Hepatocyte (in vitro differentiated cells): ENCODE results near the gene FLVCR1. TPM values are rescaled to one million over a fixed set of nuclear protein-coding genes. Genes with fewer than 3 reads are reported as not detected.

Source experiments
- DNase-seq: peaks from one replicate; pipeline ENCODE4 v3.0.0-alpha.2; 2016; ENCODE audit warnings: low spot score
- H2AFZ ChIP-seq: fragments of 200-600 bp; sonication (generic); 2 replicates; pipeline ENCODE4 v1.6.0; 2016; ENCODE audit warnings: antibody characterized with exemption, mild to moderate bottlenecking
- H3K27ac ChIP-seq: fragments of 200-600 bp; sonication (generic); 2 replicates; pipeline ENCODE4 v1.5.1; 2016; ENCODE audit warnings: mild to moderate bottlenecking
- H3K27me3 ChIP-seq: fragments of 200-600 bp; sonication (generic); 2 replicates; pipeline ENCODE4 v1.6.1; 2016
- H3K36me3 ChIP-seq: fragments of 200-600 bp; sonication (generic); replicated peaks from 2 replicates; pipeline ENCODE4 v1.5.1; 2016; ENCODE audit warnings: low read depth; ENCODE audit not compliant: insufficient read depth
- H3K4me1 ChIP-seq: fragments of 200-600 bp; sonication (generic); 2 replicates; pipeline ENCODE4 v1.5.1; 2016; ENCODE audit warnings: mild to moderate bottlenecking, moderate library complexity; ENCODE audit not compliant: insufficient read depth
- H3K4me2 ChIP-seq: fragments of 200-600 bp; sonication (generic); 2 replicates; pipeline ENCODE4 v1.6.0; 2016
- H3K4me3 ChIP-seq: fragments of 200-600 bp; sonication (generic); 2 replicates; pipeline ENCODE4 v1.5.1; 2016; ENCODE audit warnings: mild to moderate bottlenecking
- H3K79me2 ChIP-seq: fragments of 200-600 bp; sonication (generic); 2 replicates; pipeline ENCODE4 v1.6.0; 2017; ENCODE audit warnings: mild to moderate bottlenecking
- H3K9me2 ChIP-seq: fragments of 200-600 bp; sonication (generic); replicated peaks from 2 replicates; pipeline ENCODE4 v1.6.0; 2017; ENCODE audit warnings: mild to moderate bottlenecking; ENCODE audit not compliant: insufficient read depth
- H3K9me3 ChIP-seq: fragments of 200-600 bp; sonication (generic); 2 replicates; pipeline ENCODE4 v1.5.1; 2016; ENCODE audit warnings: low read depth, mild to moderate bottlenecking
- H4K20me1 ChIP-seq: fragments of 200-600 bp; sonication (generic); 2 replicates; pipeline ENCODE4 v1.6.0; 2016; ENCODE audit warnings: mild to moderate bottlenecking; ENCODE audit not compliant: insufficient read depth, poor library complexity, severe bottlenecking
- CTCF ChIP-seq: fragments of 200-600 bp; sonication (generic); IDR thresholded peaks from 2 replicates; pipeline ENCODE4 v1.5.1; 2016; ENCODE audit warnings: antibody characterized with exemption, mild to moderate bottlenecking; ENCODE audit not compliant: poor library complexity
- EZH2 ChIP-seq: fragments of 200-600 bp; sonication (generic); IDR thresholded peaks from 2 replicates; pipeline ENCODE4 v1.6.1; 2016; ENCODE audit warnings: antibody characterized with exemption, mild to moderate bottlenecking, borderline replicate concordance
- EZH2phosphoT487 ChIP-seq: fragments of 200-600 bp; sonication (generic); IDR thresholded peaks from one replicate; pipeline ENCODE4 v1.6.1; 2018; ENCODE audit warnings: antibody characterized with exemption, mild to moderate bottlenecking, low read depth, moderate library complexity; ENCODE audit not compliant: unreplicated experiment, severe bottlenecking
- WGBS: methylation state at CpG from one replicate; pipeline ENCODE4 v1.1.6; 2016; ENCODE audit warnings: low lambda C conversion rate; ENCODE audit errors: missing lambda C conversion rate; 5-methylcytosine and 5-hydroxymethylcytosine counted together
- polyA plus RNA-seq: library from polyadenylated mRNA; unstranded; fragments of >200 nt; fragmentation: Nextera tagmentation; extraction: Ambion mirVana; gene quantifications from 2 replicates; pipeline ENCODE4 v1.2.1, GENCODE V29; 2016
- small RNA-seq: library from RNA; depleted of rRNA; stranded (forward); fragments of <200 nt; gene quantifications from one replicate; pipeline ENCODE3, GENCODE V24; 2014
- total RNA-seq: library from RNA; depleted of rRNA; stranded (reverse); fragments of >200 nt; gene quantifications from 2 replicates; pipeline ENCODE4 v1.2.3, GENCODE V29; 2014

FLVCR1 gene
- total and polyA plus RNA-seq, 2 experiments from 2014 or later = 9.9 to 32.5 TPM

GRCh38 chr1:212945056-212945455, 87.0 kb downstream of the FLVCR1 start:
- Histone ChIP-seq H3K4me1 (no peaks in the 10 kb centered on the region), H3K4me2 (no peak overlapping the region), H2AFZ (no peak overlapping the region), H3K4me3 (no peak overlapping the region), H3K79me2 (no peaks in the 10 kb centered on the region), H3K36me3 (no peaks in the 10 kb centered on the region), H3K9me2 (no peaks in the 10 kb centered on the region), H3K9me3 (no peaks in the 10 kb centered on the region), H3K27me3 (no peaks in the 10 kb centered on the region), H4K20me1 (no peaks in the 10 kb centered on the region), H3K27ac (no peak overlapping the region)
- 95% methylated on average over 2 of the region's 2 CpGs for WGBS
- TF ChIP-seq EZH2phosphoT487 (no peak), CTCF (no peak), EZH2 (no peak)
- no peak for DNase-seq

DNA sequence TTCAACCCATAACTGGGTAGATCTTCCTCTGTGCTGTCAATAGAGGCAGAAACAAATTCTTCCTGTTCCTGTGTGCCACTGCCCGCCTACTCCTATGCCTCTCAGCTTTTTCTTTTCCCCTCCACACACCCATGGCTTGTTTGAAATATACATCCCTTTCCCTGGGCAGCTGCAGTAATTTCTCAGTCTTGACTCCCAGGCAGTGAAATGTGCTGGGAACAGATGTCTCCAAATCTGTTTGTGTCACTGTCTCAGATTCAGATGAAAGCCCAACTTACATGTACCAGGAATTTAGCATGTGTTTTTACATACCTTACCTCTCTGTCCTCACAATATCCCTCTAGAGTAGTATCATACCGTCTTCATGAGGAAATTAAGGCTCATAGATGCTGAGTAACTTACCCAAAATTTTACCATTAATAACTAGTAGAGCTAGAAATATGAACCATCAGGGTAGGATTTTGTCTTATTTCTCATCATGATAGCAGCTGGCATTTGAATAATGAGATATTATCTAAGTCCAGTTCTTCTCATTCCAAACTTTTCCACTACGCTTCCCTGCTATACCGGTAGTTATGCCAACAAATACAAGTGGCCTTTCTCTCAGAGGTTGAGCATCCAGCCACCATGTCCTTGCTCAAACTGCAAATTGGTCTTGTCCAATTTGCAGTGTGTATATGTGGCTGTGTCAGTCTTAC, 87.5 kb downstream of the FLVCR1 start:
- no peaks in the 10 kb centered on the region for H3K79me2 ChIP-seq
- H3K27ac ChIP-seq = no peak overlapping the region
- 89% methylated on average over 4 of the region's 4 CpGs for WGBS
- no peak overlapping the region for H2AFZ ChIP-seq
- no peaks in the 10 kb centered on the region for H4K20me1 ChIP-seq
- H3K36me3 ChIP-seq = no peaks in the 10 kb centered on the region
- H3K4me3 ChIP-seq = no peak overlapping the region
- no peak for DNase-seq
- no peak for TF ChIP-seq CTCF
- no peak for TF ChIP-seq EZH2
- no peak for TF ChIP-seq EZH2phosphoT487
- no peaks in the 10 kb centered on the region for H3K9me2 ChIP-seq
- H3K9me3 ChIP-seq = no peaks in the 10 kb centered on the region
- H3K27me3 ChIP-seq = no peaks in the 10 kb centered on the region
- H3K4me1 ChIP-seq = no peaks in the 10 kb centered on the region
- H3K4me2 ChIP-seq = no peak overlapping the region

DNA sequence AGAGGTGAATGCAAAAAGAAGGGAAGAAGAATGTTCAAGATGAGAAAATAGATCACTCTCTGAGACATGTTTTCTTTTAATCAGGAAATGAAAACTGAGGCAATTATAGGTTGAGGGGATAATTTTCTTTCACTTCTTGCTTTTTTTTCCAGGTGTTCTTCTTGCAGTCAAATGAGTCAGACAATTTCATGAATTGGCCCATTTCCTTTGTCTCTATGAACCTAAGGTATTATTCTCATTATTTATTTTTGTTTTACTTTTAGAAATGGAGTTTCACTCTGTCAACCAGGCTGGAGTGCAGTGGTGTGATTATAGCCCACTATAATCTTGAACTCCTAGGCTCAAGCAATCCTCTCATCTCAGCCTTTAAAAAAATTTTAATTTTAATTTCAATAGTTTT, 88.8 kb downstream of the FLVCR1 start:
- no peaks in the 10 kb centered on the region for H3K9me2 ChIP-seq
- TF ChIP-seq CTCF (no peak), EZH2 (no peak), EZH2phosphoT487 (no peak)
- H4K20me1 ChIP-seq = no peaks in the 10 kb centered on the region
- H2AFZ ChIP-seq = no peak overlapping the region
- no peak overlapping the region for H3K27ac ChIP-seq
- H3K9me3 ChIP-seq = no peaks in the 10 kb centered on the region
- no peaks in the 10 kb centered on the region for H3K4me1 ChIP-seq
- H3K27me3 ChIP-seq = peaks cover 4% of the 10 kb centered on the region
- no peaks in the 10 kb centered on the region for H3K36me3 ChIP-seq
- no peak overlapping the region for H3K4me2 ChIP-seq
- no peak for DNase-seq
- no peaks in the 10 kb centered on the region for H3K79me2 ChIP-seq
- no peak overlapping the region for H3K4me3 ChIP-seq

Small RNAs within 50 kb of the gene (small RNA-seq; reads per million reads assigned to genes)
- not detected for gene AC104333.1
- not detected for gene AC104333.2

Other genes with a start within 250 kb of the FLVCR1 start
- 128 TPM in 2 replicates for gene ATF3, start 249.5 kb upstream of the FLVCR1 start, total RNA-seq
- gene ATF3, start 249.5 kb upstream of the FLVCR1 start, polyA plus RNA-seq = 129 and 178 TPM in 2 replicates
- 1.6 TPM in 1 of 2 replicates, not detected in the other for gene BATF3, start 158.4 kb upstream of the FLVCR1 start, total RNA-seq
- 3.2 and 3.5 TPM in 2 replicates for gene BATF3, start 158.4 kb upstream of the FLVCR1 start, polyA plus RNA-seq
- 34.2 and 39.5 TPM in 2 replicates for gene NSL1, start 66.5 kb upstream of the FLVCR1 start, total RNA-seq
- gene NSL1, start 66.5 kb upstream of the FLVCR1 start, polyA plus RNA-seq = 25.1 and 27.2 TPM in 2 replicates
- 8.9 and 14.3 TPM in 2 replicates for gene TATDN3, start 66.4 kb upstream of the FLVCR1 start, total RNA-seq
- 6.0 and 8.8 TPM in 2 replicates for gene TATDN3, start 66.4 kb upstream of the FLVCR1 start, polyA plus RNA-seq
- gene SPATA45, start 10.6 kb upstream of the FLVCR1 start, total RNA-seq = 0.96 TPM in 1 of 2 replicates, not detected in the other
- gene SPATA45, start 10.6 kb upstream of the FLVCR1 start, polyA plus RNA-seq = 0.44 and 0.57 TPM in 2 replicates
- 3.6 and 4.5 TPM in 2 replicates for gene VASH2, start 92.3 kb downstream of the FLVCR1 start, total RNA-seq
- 0.96 and 3.0 TPM in 2 replicates for gene VASH2, start 92.3 kb downstream of the FLVCR1 start, polyA plus RNA-seq
- 34.8 and 36.8 TPM in 2 replicates for gene ANGEL2, start 157.6 kb downstream of the FLVCR1 start, total RNA-seq
- gene ANGEL2, start 157.6 kb downstream of the FLVCR1 start, polyA plus RNA-seq = 11.8 and 12.4 TPM in 2 replicates
- 25.6 and 26.9 TPM in 2 replicates for gene RPS6KC1, start 193.0 kb downstream of the FLVCR1 start, total RNA-seq
- gene RPS6KC1, start 193.0 kb downstream of the FLVCR1 start, polyA plus RNA-seq = 10.0 and 11.2 TPM in 2 replicates